ENCODE measurements around the gene ZBTB43.
A peak's percentile ranks its signal among the peaks of the same experiment; 100 is the strongest.
"Not testable (repeated sequence)": the region's sequence is repeated elsewhere in the genome, so short reads cannot be mapped to it uniquely, and the experiment has no call there.

ZBTB43 gene

GRCh38 chr9:126804696-126805553 is at the start of gene ZBTB43:
Gene ZBTB43, plus strand, starts transcription at chr9:126805040. Its CDS starts 27,470 bp downstream, at chr9:126832510.
- DNase-seq (ENCODE audit: low read depth), result peak; percentile 98

DNA sequence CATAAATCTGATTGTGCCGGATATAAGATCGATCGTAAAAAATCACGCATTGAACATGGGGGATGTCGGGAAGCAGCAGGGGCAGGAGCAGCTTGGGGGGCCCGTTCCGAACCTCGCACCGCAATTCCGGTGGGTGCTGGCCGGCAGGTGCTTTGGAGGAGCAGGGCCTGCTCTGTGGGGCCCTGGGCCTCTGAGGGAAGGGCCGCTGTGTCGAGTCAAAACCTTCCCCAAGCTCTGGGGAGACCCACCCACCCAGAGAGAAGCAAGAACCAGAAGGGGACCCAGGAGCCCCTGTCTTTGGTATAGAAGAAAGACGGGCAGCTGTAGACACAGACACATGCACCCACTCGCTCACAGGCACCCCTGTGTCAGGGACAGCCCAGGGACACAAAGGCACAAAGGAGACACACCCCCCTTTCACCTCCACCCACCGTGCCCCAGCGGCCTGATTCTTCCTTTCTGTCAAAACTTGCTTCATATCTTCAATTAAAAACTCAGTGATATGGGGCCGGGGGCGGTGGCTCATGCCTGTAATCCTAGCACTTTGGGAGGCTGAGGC is 49.4 kb upstream of the ZBTB43 start:
- no peak for DNase-seq (ENCODE audit: low read depth)

DNA sequence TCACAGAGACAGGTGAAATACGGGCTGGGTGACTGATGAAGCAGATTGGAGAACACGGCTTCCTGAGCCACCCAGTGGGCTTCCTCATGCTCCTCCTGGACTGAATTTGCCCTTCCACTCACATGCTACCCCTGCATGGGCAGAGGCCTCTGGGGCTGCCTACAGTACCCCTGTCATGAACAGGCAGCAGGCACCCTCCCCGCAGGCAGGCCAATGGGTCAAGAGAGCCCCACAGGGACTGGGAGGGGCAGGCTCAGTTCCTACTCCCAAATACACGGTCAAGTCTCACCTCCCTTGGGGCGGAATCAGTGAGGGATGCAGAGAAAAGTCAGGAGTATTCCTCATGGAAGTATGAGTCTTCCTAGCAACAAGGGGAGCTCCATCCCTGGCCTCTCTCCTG is 48.6 kb upstream of the ZBTB43 start:
- DNase-seq (ENCODE audit: low read depth), result no peak

- no peak for DNase-seq (ENCODE audit: low read depth)
Observed at GRCh38 chr9:126756876-126757415, 47.9 kb upstream of the ZBTB43 start.

- DNase-seq (ENCODE audit: low read depth), result no peak
Observed at GRCh38 chr9:126758916-126759585, 45.8 kb upstream of the ZBTB43 start.

GRCh38 chr9:126761274-126761673 is 43.6 kb upstream of the ZBTB43 start:
- DNase-seq (ENCODE audit: low read depth), result no peak

GRCh38 chr9:126763130-126763764 is 41.6 kb upstream of the ZBTB43 start:
- no peak for DNase-seq (ENCODE audit: low read depth)

DNA sequence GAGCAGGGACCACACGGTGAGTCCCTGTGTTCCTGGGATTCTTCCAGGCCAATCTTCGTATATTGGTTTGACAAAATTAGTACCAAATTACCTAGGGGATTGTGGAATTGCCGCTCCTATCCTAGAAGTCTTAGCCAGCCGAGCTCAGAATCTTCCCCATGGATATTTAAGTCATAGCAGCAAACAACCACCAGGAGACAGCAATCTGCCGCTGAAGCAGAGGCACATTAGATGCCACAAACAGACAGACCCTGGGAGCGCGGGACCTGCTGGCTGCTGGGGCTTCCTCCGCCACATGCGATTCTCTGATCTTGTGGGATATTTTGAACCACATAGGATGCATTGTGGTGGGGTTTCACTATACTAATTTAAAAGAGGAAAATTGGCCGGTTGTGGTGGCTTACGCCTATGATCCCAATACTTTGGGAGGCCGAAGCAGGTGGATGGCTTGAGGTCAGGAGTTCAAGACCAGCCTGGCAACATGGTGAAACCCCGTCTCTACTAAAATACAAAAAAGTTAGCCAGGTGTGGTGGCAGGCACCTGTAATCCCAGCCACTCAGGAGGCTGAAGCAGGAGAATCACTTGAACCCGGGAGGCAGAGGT is 31.7 kb upstream of the ZBTB43 start:
- no peak for DNase-seq (ENCODE audit: low read depth)

DNA sequence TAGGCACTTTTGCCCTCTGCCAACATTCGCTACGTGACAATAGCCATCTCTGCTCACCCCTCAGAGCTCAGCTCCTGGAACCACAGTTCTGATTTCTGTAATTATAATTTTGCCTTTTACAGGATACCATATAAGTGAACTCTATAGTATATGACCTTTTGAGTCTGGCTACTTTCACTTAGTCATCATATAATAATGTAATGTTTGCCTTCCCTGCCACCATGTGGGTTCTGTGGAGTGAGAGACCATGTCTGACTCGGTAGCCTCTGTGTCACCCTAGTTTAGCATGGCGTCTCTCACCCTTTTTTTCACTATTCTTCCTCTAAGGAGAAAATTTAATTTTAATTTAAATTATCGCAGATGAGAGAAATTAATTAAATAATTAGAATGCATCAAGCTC is 28.9 kb upstream of the ZBTB43 start:
- no peak for DNase-seq (ENCODE audit: low read depth)

DNA sequence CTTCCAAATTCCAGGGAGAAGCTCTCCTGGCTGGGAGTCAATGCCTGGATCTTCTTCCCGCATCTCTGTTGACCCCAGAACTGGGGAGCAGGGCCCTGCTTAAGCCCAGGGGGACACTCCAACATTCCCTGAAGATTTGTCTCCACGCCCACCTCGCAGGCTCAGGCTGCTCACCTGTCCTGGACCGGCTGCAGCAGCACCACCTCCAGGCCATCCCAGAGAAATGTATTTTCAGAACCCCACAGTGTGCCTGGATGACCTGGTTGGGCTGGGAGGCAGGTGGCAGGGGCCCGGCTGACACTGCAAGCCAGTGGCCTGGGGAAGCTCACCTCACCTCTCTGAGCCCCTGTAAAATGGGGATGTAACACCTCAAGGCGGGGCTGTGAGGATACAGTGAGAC is 27.1 kb upstream of the ZBTB43 start:
- no peak for DNase-seq (ENCODE audit: low read depth)

DNA sequence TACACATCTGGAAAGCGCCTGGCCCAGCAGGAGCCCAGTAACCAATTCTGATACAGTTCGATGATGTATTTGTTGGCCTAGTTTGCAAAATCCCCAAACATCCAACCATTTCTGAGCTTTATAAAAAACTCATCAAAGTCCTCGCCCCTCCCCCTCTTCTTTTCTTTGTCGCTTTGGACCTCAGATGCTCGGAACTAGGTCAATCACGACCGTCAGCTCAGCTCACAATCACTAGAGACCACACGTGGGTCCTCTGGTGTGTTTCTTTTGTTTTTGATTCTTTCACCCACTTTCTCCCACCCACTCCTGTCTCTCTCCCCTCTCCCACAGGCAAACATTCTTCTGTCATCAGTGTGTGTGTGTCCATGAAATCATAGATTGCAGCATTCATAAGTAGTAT is 26.7 kb upstream of the ZBTB43 start:
- no peak for DNase-seq (ENCODE audit: low read depth)

DNA sequence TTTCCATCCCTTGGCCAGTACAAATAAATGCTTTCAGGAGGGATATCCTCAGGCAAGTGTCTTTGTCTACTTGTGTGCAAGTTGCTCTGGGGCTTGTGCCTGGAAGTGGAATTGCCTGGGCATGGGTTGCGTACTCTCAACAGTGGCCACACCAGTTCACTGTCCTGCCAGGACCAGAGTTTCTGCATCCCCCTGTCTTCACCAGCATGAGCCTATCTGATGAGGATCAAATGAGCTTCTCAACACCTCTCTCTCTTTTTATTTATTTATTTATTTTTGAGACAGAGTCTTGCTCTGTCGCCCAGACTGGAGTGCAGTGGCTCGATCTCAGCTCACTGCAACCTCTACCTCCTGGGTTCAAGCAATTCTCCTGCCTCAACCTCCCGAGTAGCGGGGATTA is 26.1 kb upstream of the ZBTB43 start:
- not testable (repeated sequence) for DNase-seq (ENCODE audit: low read depth)

DNA sequence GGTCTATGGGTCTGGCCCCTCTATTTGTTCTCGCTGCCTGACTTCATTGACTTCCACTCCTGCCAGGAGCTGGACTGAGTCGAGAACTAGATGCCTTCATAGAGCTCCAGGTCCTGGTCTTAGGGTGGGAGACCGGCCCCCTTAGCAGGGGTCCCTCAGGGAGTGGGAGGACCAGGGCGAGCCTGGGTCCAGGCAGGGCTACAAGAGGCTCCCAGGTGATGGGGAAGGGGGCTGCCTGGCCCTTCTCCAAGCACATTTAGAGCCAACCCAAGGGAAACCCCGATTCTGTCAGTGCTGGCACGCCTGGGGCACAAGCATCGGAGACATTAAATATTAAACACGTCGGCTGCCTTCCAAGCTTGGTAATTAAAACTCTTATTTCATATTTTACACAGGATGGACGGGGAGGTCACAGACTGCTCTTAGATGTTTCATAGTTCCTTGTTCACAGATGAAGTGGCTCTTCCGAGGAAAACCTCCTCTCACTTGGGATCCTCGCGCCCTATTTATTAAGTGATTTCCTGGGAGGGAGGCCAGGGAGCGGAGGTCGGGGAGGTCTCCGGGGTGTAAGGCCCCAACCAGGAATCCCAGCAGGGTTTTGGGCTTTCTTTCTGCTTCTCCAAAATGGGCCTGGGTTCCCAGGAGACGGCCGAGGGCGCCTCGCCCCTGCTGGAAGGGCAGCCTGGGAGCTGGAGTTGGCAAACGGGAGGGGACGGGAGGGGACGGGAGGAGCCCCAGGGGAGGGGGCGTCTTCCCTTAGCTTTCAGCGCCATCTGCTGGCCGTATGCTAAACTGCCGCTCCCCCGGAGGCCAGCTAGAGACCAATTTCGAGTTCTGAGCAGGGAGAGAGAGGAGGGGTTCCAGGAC is 23.4 kb upstream of the ZBTB43 start:
- DNase-seq (ENCODE audit: low read depth), result peak; percentile 70

DNA sequence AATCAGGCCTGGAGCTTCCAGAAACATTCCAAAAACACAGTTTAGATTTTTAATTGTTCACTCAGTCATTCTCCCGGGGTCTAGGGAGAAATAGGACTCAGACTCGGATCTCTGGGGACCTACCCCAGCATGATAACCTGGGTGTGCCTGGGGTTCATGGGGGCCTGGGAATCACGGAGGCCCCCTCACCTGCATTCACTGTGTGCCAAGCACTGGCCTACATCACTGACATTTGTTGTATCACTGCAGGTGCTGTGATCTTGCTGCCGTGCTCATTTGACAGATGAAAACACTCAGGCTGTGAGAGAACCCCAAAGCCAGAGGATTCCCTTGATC is 22.8 kb upstream of the ZBTB43 start:
- DNase-seq (ENCODE audit: low read depth), result no peak

DNA sequence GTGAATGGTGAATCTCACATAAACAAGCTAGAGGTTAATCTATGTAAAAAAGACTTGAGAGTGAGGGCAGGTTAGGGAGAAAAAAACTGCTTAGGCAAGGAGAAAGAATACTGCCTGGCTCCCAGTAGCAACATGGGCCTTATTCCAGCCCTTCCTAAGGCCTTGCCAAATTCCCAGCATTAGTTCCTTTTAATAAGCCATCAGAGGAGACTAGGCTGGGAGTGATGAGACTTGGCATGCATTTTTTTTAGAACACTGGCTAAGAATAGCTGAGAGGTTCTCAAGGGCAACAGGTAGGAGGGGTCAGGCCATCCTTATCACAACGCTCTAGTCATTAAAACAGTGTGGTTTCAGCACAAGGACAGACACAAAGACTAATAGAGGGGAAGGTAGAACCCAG is 20.9 kb upstream of the ZBTB43 start:
- no peak for DNase-seq (ENCODE audit: low read depth)

DNA sequence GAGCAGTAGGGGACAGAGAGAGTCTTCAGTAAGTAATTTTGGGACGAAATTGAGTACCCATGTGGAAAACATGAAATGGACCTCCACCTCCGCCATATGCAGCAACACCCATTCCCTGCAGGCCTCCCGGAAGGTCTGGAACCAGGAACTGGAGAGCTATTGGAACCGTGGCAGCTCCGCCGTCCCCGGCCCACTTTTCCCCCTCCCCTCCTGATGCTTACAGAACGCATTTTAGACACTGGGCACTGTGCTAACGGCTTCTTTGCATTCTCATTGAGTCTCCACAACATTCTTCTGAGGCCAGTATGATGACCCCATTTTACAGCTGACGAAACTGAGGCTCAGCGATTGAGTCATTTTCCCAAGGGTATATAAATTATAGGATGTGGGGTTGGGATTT is 20.4 kb upstream of the ZBTB43 start:
- DNase-seq (ENCODE audit: low read depth), result no peak

- DNase-seq (ENCODE audit: low read depth), result not testable (repeated sequence)
Observed at GRCh38 chr9:126784841-126785240, 20.0 kb upstream of the ZBTB43 start.

DNA sequence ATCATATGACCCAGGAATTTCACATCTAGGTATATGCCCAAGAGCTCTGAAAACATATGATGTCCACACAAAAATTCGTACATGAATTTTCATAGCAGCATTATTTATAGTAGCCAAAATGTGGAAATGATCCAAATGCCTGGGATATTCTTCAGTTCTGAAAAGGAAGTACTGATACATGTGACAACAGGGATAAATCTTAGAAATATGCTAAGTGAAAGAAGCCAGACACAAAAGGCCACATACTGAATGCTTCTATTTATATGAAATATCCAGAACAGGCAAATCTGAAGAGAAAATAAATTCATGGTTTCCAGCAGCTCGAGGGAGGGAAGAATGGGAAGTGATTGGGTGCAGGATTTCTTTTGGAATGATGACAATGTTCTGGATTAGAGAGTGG is 16.8 kb upstream of the ZBTB43 start:
- DNase-seq (ENCODE audit: low read depth), result no peak

DNA sequence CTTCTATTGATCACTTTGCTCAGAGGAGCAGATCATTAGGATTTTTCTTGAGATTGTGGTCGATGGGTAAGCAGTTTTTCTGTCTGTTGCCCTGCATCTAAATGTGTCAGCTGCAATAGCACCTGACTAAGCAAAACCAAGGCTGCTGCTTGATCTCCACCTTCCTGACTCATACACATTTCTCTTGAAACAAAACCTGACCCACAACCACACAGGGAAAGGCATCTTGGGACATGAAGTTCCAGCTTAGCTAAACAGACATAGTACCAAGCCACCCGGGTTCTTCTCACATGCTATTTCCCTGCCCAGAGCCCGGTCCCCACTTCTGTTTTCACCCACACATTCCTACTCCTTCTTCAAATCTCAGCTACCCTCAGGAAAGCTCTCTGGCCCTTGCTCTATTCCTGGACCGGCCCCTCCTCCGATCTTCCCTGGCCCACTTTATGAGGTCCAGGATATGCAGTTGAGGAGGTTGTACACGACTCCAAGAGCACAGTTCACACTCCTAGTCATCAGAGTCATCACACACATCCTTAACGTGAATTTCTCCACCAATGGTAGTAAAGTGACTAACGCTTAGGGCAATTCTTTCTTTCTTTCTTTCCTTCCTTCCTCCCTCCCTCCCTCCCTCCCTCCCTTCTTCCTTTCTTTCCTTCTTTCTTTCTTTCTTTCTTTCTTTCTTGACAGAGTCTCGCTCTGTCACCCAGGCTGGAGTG is 16.0 kb upstream of the ZBTB43 start:
- no peak for DNase-seq (ENCODE audit: low read depth)

GRCh38 chr9:126790561-126790960 is 14.3 kb upstream of the ZBTB43 start:
- no peak for DNase-seq (ENCODE audit: low read depth)
